ENCODE results near the gene TCF25.

The TCF25 gene

GRCh38 chr16:89837014-89837546, 36.3 kb upstream of the TCF25 start:
- TF ChIP-seq CTCF (IDR thresholded peaks at IDR 0.05) = no peak
- Mint-ChIP-seq H3K4me3 (no peak overlapping the region), H3K4me1 (peaks cover 25% of the 10 kb centered on the region)

GRCh38 chr16:89841275-89841674, 32.1 kb upstream of the TCF25 start:
- Mint-ChIP-seq H3K27ac (no peak overlapping the region), H3K9me3 (no peaks in the 10 kb centered on the region), H3K36me3 (ENCODE audit: low read depth) (no peaks in the 10 kb centered on the region), H3K4me3 (no peak overlapping the region), H3K4me1 (peaks cover 25% of the 10 kb centered on the region), H3K27me3 (ENCODE audit: low read depth, poor library complexity) (peaks cover 3% of the 10 kb centered on the region)
- DNase-seq = no peak
- TF ChIP-seq CTCF (IDR thresholded peaks at IDR 0.05) = no peak

More at GRCh38 chr16:89837014-89837546, 36.3 kb upstream of the TCF25 start:
- peaks cover 12% of the 10 kb centered on the region for H3K36me3 Mint-ChIP-seq (ENCODE audit: low read depth)
- peaks cover 16% of the 10 kb centered on the region for H3K9me3 Mint-ChIP-seq
- H3K27ac Mint-ChIP-seq = no peak overlapping the region
- DNase-seq = no peak
- peaks cover 10% of the 10 kb centered on the region for H3K27me3 Mint-ChIP-seq (ENCODE audit: low read depth, poor library complexity)

- H3K4me1 Mint-ChIP-seq = peaks cover 27% of the 10 kb centered on the region
- H3K27me3 Mint-ChIP-seq (ENCODE audit: low read depth, poor library complexity) = peaks cover 3% of the 10 kb centered on the region
- DNase-seq = no peak
- no peaks in the 10 kb centered on the region for H3K9me3 Mint-ChIP-seq
- H3K27ac Mint-ChIP-seq = no peak overlapping the region
- H3K4me3 Mint-ChIP-seq = no peak overlapping the region
- TF ChIP-seq CTCF (IDR thresholded peaks at IDR 0.05) = no peak
- no peaks in the 10 kb centered on the region for H3K36me3 Mint-ChIP-seq (ENCODE audit: low read depth)
These were observed 30.7 kb upstream of the TCF25 start for GRCh38 chr16:89842471-89843408.

- H3K4me3 Mint-ChIP-seq = no peak overlapping the region
- H3K9me3 Mint-ChIP-seq = no peaks in the 10 kb centered on the region
- no peak overlapping the region for H3K27ac Mint-ChIP-seq
- H3K27me3 Mint-ChIP-seq (ENCODE audit: low read depth, poor library complexity) = peaks cover 2% of the 10 kb centered on the region
- no peak for DNase-seq
- no peaks in the 10 kb centered on the region for H3K36me3 Mint-ChIP-seq (ENCODE audit: low read depth)
- TF ChIP-seq CTCF (IDR thresholded peaks at IDR 0.05) = no peak
- peaks cover 23% of the 10 kb centered on the region for H3K4me1 Mint-ChIP-seq
These were observed 29.7 kb upstream of the TCF25 start for GRCh38 chr16:89843409-89844350.

GRCh38 chr16:89844739-89845339, 28.6 kb upstream of the TCF25 start:
- Mint-ChIP-seq H3K36me3 (ENCODE audit: low read depth) (no peaks in the 10 kb centered on the region), H3K4me1 (peaks cover 20% of the 10 kb centered on the region)
- TF ChIP-seq CTCF (IDR thresholded peaks at IDR 0.05) = no peak

More at GRCh38 chr16:89844739-89845339, 28.6 kb upstream of the TCF25 start:
- H3K27me3 Mint-ChIP-seq (ENCODE audit: low read depth, poor library complexity) = no peaks in the 10 kb centered on the region
- no peak overlapping the region for H3K27ac Mint-ChIP-seq
- no peaks in the 10 kb centered on the region for H3K9me3 Mint-ChIP-seq
- no peak overlapping the region for H3K4me3 Mint-ChIP-seq
- no peak for DNase-seq

Measured in nephron progenitor cell (in vitro differentiated cells).